K562 (cell line): Measurements from ENCODE around the gene MAGEA4. TPM values are rescaled to one million over a fixed set of nuclear protein-coding genes. Genes with fewer than 3 reads are reported as not detected.

Experiments
- ATAC-seq: fragments of 200-7000 bp; cut with Tn5 transposase; 3 replicates; pipeline ENCODE4 v1.9.1; 2020; ENCODE audit warnings: moderate library complexity
- BruUV-seq: library from RNA; stranded (reverse); fragments of 400-500 nt; replicated peaks from 2 replicates; lab custom pipeline; 2021; lab: Mats Ljungman, UMichigan
- CTCF ChIA-PET: fragments of 300-600 bp; formaldehyde crosslinking; extraction: SDS; loops from one replicate; lab custom pipeline; 2021; ENCODE audit warnings: low intra/inter-chr PET ratio; lab: Yijun Ruan, JAX
- POLR2A ChIA-PET: fragments of 300-600, 350-650 bp; sonication (Branson Sonifier 250); formaldehyde crosslinking; extraction: SDS; loops from one replicate; lab custom pipeline; 2021; ENCODE audit warnings: antibody characterized with exemption, inconsistent platforms; lab: Yijun Ruan, JAX
- DNase-seq, 4 experiments: peaks; one replicate each; pipeline versions ENCODE4 v3.0.0 to v3.0.0-alpha.2; 2011 to 2018; ENCODE audit warnings: low spot score in 3 of 4, mixed read lengths in 3 of 4; ENCODE audit errors: extremely low read depth in 1 of 4
- FAIRE-seq: peaks from 2 replicates; lab custom pipeline; 2011; peaks lifted over from hg19 to GRCh38; lab: Jason Lieb, UNC
- H2AFZ ChIP-seq: 2 replicates; pipeline ENCODE4 v1.6.0; 2011; ENCODE audit warnings: low read depth, low read length, control low read depth, inconsistent platforms
- H3K27ac ChIP-seq: fragments of 200-600 bp; 3 replicates; pipeline ENCODE4 v1.8.0; 2011; ENCODE audit warnings: low read depth, mild to moderate bottlenecking, control low read depth, inconsistent platforms, low read length, moderate library complexity, mixed read lengths; ENCODE audit errors: extremely low read depth
- H3K27me3 ChIP-seq, 2 experiments: fragments of 300-600 bp in 1 of 2; 2 replicates in 1 of 2; 3 replicates in 1 of 2; pipeline versions ENCODE4 v1.6.0 to v1.8.0; 2011; ENCODE audit warnings: inconsistent platforms in 2 of 2, low read length in 2 of 2, mild to moderate bottlenecking in 1 of 2, mixed read lengths in 1 of 2, moderate library complexity in 1 of 2; ENCODE audit not compliant: control insufficient read depth in 2 of 2, insufficient read depth in 2 of 2
- H3K36me3 ChIP-seq: fragments of 300-600 bp; 3 replicates; pipeline ENCODE4 v1.8.0; 2011; ENCODE audit warnings: mild to moderate bottlenecking, low read length, inconsistent platforms; ENCODE audit not compliant: control insufficient read depth, insufficient read depth
- H3K4me1 ChIP-seq, 2 experiments: fragments of 200-600 bp in 1 of 2; replicated peaks in 1 of 2; 2 replicates in 1 of 2; 3 replicates in 1 of 2; pipeline versions ENCODE4 v1.5.1 to v1.8.0; 2011; ENCODE audit warnings: inconsistent platforms in 2 of 2, low read length in 2 of 2, mild to moderate bottlenecking in 1 of 2, mixed read lengths in 1 of 2, moderate library complexity in 1 of 2; ENCODE audit not compliant: control insufficient read depth in 2 of 2, insufficient read depth in 2 of 2
- H3K4me2 ChIP-seq: 2 replicates; pipeline ENCODE4 v1.6.1; 2011; ENCODE audit warnings: low read length, control low read depth, inconsistent platforms, mixed read lengths; ENCODE audit not compliant: insufficient read depth
- H3K4me3 ChIP-seq: fragments of 200-600 bp; sonication (generic), shearing (Covaris generic); 2 replicates; pipeline ENCODE4 v1.5.1; 2016; ENCODE audit warnings: control low read depth, inconsistent platforms
- H3K79me2 ChIP-seq: fragments of 200-600 bp; 3 replicates; pipeline ENCODE4 v1.8.0; 2011; ENCODE audit warnings: low read length, inconsistent platforms; ENCODE audit not compliant: control insufficient read depth, insufficient read depth
- H3K9ac ChIP-seq, 2 experiments: 2 replicates each; pipeline versions ENCODE4 v1.6.0 to v1.6.1; 2011; ENCODE audit warnings: low read depth in 2 of 2, low read length in 2 of 2, control low read depth in 1 of 2, inconsistent platforms in 1 of 2, mild to moderate bottlenecking in 1 of 2, mixed read lengths in 1 of 2; ENCODE audit not compliant: insufficient read depth in 1 of 2
- H3K9me1 ChIP-seq: one replicate; pipeline ENCODE4 v1.6.0; 2011; ENCODE audit warnings: inconsistent platforms, mild to moderate bottlenecking, low read length, moderate library complexity; ENCODE audit not compliant: control insufficient read depth, insufficient read depth
- H3K9me3 ChIP-seq: replicated peaks from 2 replicates; pipeline ENCODE4 v1.5.1; 2011; ENCODE audit warnings: low read depth, low read length, inconsistent platforms; ENCODE audit not compliant: control insufficient read depth, insufficient read depth
- H4K20me1 ChIP-seq: replicated peaks from 2 replicates; pipeline ENCODE4 v1.6.1; 2011; ENCODE audit warnings: low read length, inconsistent platforms, mixed read lengths; ENCODE audit not compliant: control insufficient read depth, insufficient read depth
- CEBPB ChIP-seq: fragments of 450-650 bp; IDR thresholded peaks from 2 replicates; pipeline ENCODE4 v1.6.1; 2016; ENCODE audit warnings: missing genetic modification characterization, missing compliant biosample characterization
- CEBPG ChIP-seq, 3 experiments: fragments of 200-800 bp in 1 of 3; sonication (Bioruptor generic) in 1 of 3; sonication (generic) in 1 of 3; formaldehyde crosslinking in 1 of 3; IDR thresholded peaks in 2 of 3; conservative IDR thresholded peaks in 1 of 3; 2 replicates each; pipeline versions ENCODE4 v1.6.1 to v1.8.0; 2016 to 2022; ENCODE audit warnings: missing compliant biosample characterization in 2 of 3, missing genetic modification characterization in 2 of 3, mild to moderate bottlenecking in 1 of 3, missing genetic modification reagents in 1 of 3
- DACH1 ChIP-seq: fragments of 450-650 bp; IDR thresholded peaks from 2 replicates; pipeline ENCODE4 v1.6.1; 2018; ENCODE audit not compliant: partially characterized antibody
- WGBS: fragments of 100-300 bp; shearing (Covaris generic); methylation state at CpG from one replicate; pipeline ENCODE4 v1.1.6; 2016; ENCODE audit warnings: low coverage, mixed read lengths; ENCODE audit not compliant: insufficient coverage; ENCODE audit errors: missing lambda C conversion rate; 5-methylcytosine and 5-hydroxymethylcytosine counted together
- in situ Hi-C: fragments of 300-500 bp; cut with MboI; formaldehyde crosslinking; loops from 4 replicates; pipeline ENCODE4 v1.15.0; 2018; ENCODE audit warnings: inconsistent platforms, mixed read lengths
- intact Hi-C: fragments of 100-400 bp; cut with micrococcal nuclease; formaldehyde crosslinking; loops from 2 replicates; pipeline ENCODE4 v1.14.2; 2022
- polyA plus RNA-seq, 8 experiments: library from polyadenylated mRNA; depleted of rRNA in 4 of 8; stranded (reverse) in 5 of 8; unstranded in 3 of 8; fragments of >200 nt; fragmentation: Nextera tagmentation in 2 of 8; fragmentation: Illumina TruSeq in 1 of 8; extraction: Ambion mirVana in 2 of 8; extraction: Trizol in 1 of 8; gene quantifications; 2 replicates each; pipeline versions ENCODE4 v1.2.1 to v1.2.3, GENCODE V29; 2011 to 2014; ENCODE audit warnings: inconsistent platforms in 1 of 8, missing spikeins in 1 of 8
- total RNA-seq, 7 experiments: library from RNA; depleted of rRNA in 6 of 7; stranded (reverse); fragments of >200 nt in 6 of 7; fragmentation: Illumina TruSeq in 2 of 7; extraction: Trizol in 2 of 7; gene quantifications; 2 replicates each; pipeline versions ENCODE4 v1.2.1 to v1.2.3, GENCODE V29; 2011 to 2021; ENCODE audit warnings: low replicate concordance in 1 of 7
- TF ChIP-seq, protein P1 (sequence below), 2 experiments: fragments of 450-650 bp in 1 of 2; sonication (generic) in 1 of 2; formaldehyde crosslinking in 1 of 2; IDR thresholded peaks in 1 of 2; conservative IDR thresholded peaks in 1 of 2; 2 replicates each; pipeline versions ENCODE4 v1.6.1 to v1.8.1; 2016 to 2023; ENCODE audit warnings: mild to moderate bottlenecking in 2 of 2, moderate library complexity in 2 of 2, inconsistent platforms in 1 of 2, missing genetic modification reagents in 1 of 2
- TF ChIP-seq, protein P2 (sequence below): fragments of 250-450 bp; sonication (Bioruptor Pico); IDR thresholded peaks from 2 replicates; pipeline ENCODE4 v1.5.1; 2021; ENCODE audit warnings: mild to moderate bottlenecking

MAGEA4 gene
- total and polyA plus RNA-seq, 9 of the 15 experiments (the other 6 are each of a cell fraction or from before 2014, with no cell fraction given) = 0.42 to 1.9 (median 0.69) TPM

DNA sequence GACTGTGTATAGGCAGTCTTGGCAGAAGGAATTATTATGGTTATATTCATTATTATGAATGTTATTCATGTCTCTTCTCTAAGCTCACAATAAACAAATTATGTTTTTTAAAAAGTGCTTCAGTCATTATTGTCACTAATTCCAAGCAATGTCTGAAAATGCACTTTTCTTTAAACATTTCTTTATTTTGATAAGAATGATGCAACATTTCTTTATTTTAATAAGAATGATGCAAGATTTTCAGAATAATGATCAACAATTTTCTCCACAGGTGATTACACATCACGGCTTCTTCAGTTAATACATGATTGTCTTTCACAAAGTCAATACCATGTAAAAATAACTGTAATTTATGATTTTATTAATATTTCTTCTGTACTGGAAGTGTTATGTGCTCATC is 22.7 kb downstream of the MAGEA4 start:
- BruUV-seq = no TSS peak
- H3K27me3 ChIP-seq = no peaks in the 10 kb centered on the region
- H3K4me3 ChIP-seq = no peak overlapping the region
- no peaks in the 10 kb centered on the region for H3K9me1 ChIP-seq
- intact Hi-C loops = no loop called here
- DNase-seq = no peak
- 93% methylated on average over 1 of the region's 1 CpG for WGBS
- FAIRE-seq = no peak
- H3K9me3 ChIP-seq = no peaks in the 10 kb centered on the region
- H3K36me3 ChIP-seq = no peaks in the 10 kb centered on the region
- no peak overlapping the region for H2AFZ ChIP-seq
- H3K79me2 ChIP-seq = no peaks in the 10 kb centered on the region
- no peaks in the 10 kb centered on the region for H4K20me1 ChIP-seq
- TF ChIP-seq, protein P1, sequence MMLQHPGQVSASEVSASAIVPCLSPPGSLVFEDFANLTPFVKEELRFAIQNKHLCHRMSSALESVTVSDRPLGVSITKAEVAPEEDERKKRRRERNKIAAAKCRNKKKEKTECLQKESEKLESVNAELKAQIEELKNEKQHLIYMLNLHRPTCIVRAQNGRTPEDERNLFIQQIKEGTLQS (IDR thresholded peaks at IDR 0.05) = peak; percentile 57; the same call in 1 of the 2 replicates
- TF ChIP-seq, protein P1 (CRISPR knock-in tag; conservative IDR thresholded peaks at IDR 0.05) = no peak
- no peak for TF ChIP-seq DACH1
- no peak for TF ChIP-seq CEBPG (CRISPR knock-in tag; IDR thresholded peaks at IDR 0.05)
- peak; percentile 54 to 81; a peak in 3 of 4 replicates for TF ChIP-seq CEBPG (tag; conservative IDR thresholded peaks at IDR 0.05 in 1 of 2, IDR thresholded peaks at IDR 0.05 in 1 of 2)
- TF ChIP-seq, protein P2, sequence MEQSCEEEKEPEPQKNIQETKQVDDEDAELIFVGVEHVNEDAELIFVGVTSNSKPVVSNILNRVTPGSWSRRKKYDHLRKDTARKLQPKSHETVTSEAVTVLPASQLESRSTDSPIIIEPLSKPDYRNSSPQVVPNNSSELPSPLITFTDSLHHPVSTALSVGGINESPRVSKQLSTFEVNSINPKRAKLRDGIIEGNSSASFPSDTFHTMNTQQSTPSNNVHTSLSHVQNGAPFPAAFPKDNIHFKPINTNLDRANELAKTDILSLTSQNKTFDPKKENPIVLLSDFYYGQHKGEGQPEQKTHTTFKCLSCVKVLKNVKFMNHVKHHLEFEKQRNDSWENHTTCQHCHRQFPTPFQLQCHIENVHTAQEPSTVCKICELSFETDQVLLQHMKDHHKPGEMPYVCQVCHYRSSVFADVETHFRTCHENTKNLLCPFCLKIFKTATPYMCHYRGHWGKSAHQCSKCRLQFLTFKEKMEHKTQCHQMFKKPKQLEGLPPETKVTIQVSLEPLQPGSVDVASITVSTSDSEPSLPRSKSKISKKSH (CRISPR knock-in tag) = no peak
- 0 out of 2 replicates have a peak, but pooled peaks have one; percentile 16 for TF ChIP-seq CEBPB (tag)
- TF ChIP-seq, all 486 proteins: peak for 3
- CTCF ChIA-PET = no interaction called here
- Histone ChIP-seq H3K4me2 (no peak overlapping the region), H3K27ac (no peak overlapping the region), H3K4me1 (no peaks in the 10 kb centered on the region), H3K9ac (no peak overlapping the region)
- in situ Hi-C loops = no loop called here
- ATAC-seq = no peak
- POLR2A ChIA-PET = no interaction called here
